Measurements from ENCODE around the gene HOXA3. TPM values are rescaled to one million over a fixed set of nuclear protein-coding genes. Genes with fewer than 3 reads are reported as not detected.

Gene HOXA3
- total and polyA plus RNA-seq, 2 of the 8 experiments (the other 6 are each of a cell fraction or from before 2014, with no cell fraction given), result not detected

- no peak for FAIRE-seq
- Histone ChIP-seq H3K56ac (replicated peaks; ENCODE audit: insufficient read length, low read depth, low read length) (no peak overlapping the region), H2AFZ (ENCODE audit: low read length) (no peak overlapping the region), H3K27ac (ENCODE audit: low read depth, low read length) (no peak overlapping the region), H3K79me2 (ENCODE audit: control insufficient read depth in 1 of 2, insufficient read depth in 2 of 2, low read length in 2 of 2) (no peaks in the 10 kb centered on the region), H3K4ac (replicated peaks; ENCODE audit: insufficient read length, low read depth, low read length) (no peak overlapping the region), H4K8ac (ENCODE audit: extremely low read depth, insufficient read depth, low read length) (peak overlapping the region; percentile 81), H3K23ac (ENCODE audit: insufficient read length) (no peak overlapping the region), H3K9ac (replicated peaks in 1 of 4; ENCODE audit: extremely low read depth in 1 of 4, low read depth in 3 of 4, low read length in 3 of 4) (no peak overlapping the region), H4K5ac (ENCODE audit: insufficient read length, low read depth, low read length) (no peak overlapping the region), H3K79me1 (ENCODE audit: low read depth, low read length) (no peaks in the 10 kb centered on the region), H4K20me1 (replicated peaks in 1 of 2; ENCODE audit: control insufficient read depth in 1 of 2, insufficient read depth in 2 of 2, low read length in 2 of 2) (peaks cover 21 to 27% of the 10 kb centered on the region in 2 experiments), H3K36me3 (ENCODE audit: control insufficient read depth in 2 of 4, insufficient read depth in 4 of 4, low read length in 3 of 4) (peaks cover 0 to 6% (median 0%) of the 10 kb centered on the region in 4 experiments; a peak in 1 of 8 replicates), H3K4me3 (ENCODE audit: extremely low read depth in 1 of 4, insufficient read depth in 2 of 4, low read depth in 3 of 4, low read length in 4 of 4) (peak overlapping the region in 3 of 4 experiments; percentile 16 to 59 (median 21); a peak in 6 of 8 replicates), H3K14ac (ENCODE audit: insufficient read length) (no peak overlapping the region), H2BK12ac (ENCODE audit: low read depth, low read length) (no peak overlapping the region), H3K4me2 (ENCODE audit: insufficient read depth in 1 of 2, low read depth in 2 of 2, low read length in 2 of 2) (peak overlapping the region; percentile 70), H2BK15ac (ENCODE audit: low read length) (no peak overlapping the region), H3K4me1 (replicated peaks in 1 of 4; ENCODE audit: control insufficient read depth in 3 of 4, insufficient read depth in 4 of 4, low read length in 3 of 4) (peaks cover 0 to 6% (median 3%) of the 10 kb centered on the region in 4 experiments; a peak in 4 of 7 replicates), H3K27me3 (replicated peaks in 1 of 4; ENCODE audit: control insufficient read depth in 3 of 4, extremely low read depth in 1 of 4, insufficient read depth in 3 of 4, low read length in 3 of 4) (peaks cover 97 to 100% (median 99%) of the 10 kb centered on the region in 4 experiments), H4K91ac (replicated peaks; ENCODE audit: insufficient read length, low read length) (no peak overlapping the region), H2AK5ac (ENCODE audit: low read depth, low read length) (no peak overlapping the region), H2BK120ac (replicated peaks; ENCODE audit: low read depth, low read length) (no peak overlapping the region), H2BK5ac (ENCODE audit: low read depth, low read length) (no peak overlapping the region), H3K18ac (ENCODE audit: extremely low read depth, low read length) (no peak overlapping the region), H3K23me2 (ENCODE audit: low read depth, low read length) (peaks cover 9% of the 10 kb centered on the region), H3K9me3 (ENCODE audit: insufficient read depth in 2 of 2, low read depth in 1 of 2, low read length in 1 of 2) (peaks cover 0 to 3% of the 10 kb centered on the region in 2 experiments; a peak in 1 of 4 replicates), H2BK20ac (ENCODE audit: low read length) (no peak overlapping the region)
- 8% methylated on average over 29 of the region's 29 CpGs; no CpG with 5 or more reads in 1 of the 2 experiments for WGBS, 2 experiments (ENCODE audit: extremely low coverage in 1 of 2, insufficient coverage in 1 of 2, insufficient read length in 1 of 2, insufficient replicate concordance in 2 of 2, low coverage in 1 of 2, low lambda C conversion rate in 2 of 2, missing lambda C conversion rate in 1 of 2)
- ChIA-PET CTCF (ENCODE audit: partially characterized antibody) (interaction anchor here (1.0 to 12.5 kb wide), 27 partner anchors 9 to 461 kb away, joined by 3 to 123 read pairs (median 10); partner anchors contain the start of genes HOXA1, HOXA3, HOXA4 and HOXA7), POLR2A (ENCODE audit: partially characterized antibody) (no interaction called here)
- TF ChIP-seq SUZ12 (IDR thresholded peaks at IDR 0.05; ENCODE audit: low read length) (peak; percentile 96), TEAD4 (IDR thresholded peaks at IDR 0.05; ENCODE audit: low read depth, low read length) (no peak), POLR2A (IDR thresholded peaks at IDR 0.05; ENCODE audit: control extremely low read depth in 1 of 2, low read depth in 2 of 2, low read length in 2 of 2) (no peak), KDM4A (IDR thresholded peaks at IDR 0.05; ENCODE audit: low read depth, low read length, severe bottlenecking) (peak; percentile 10), RNF2 (IDR thresholded peaks at IDR 0.05; ENCODE audit: borderline replicate concordance, low read depth, low read length, missing control alignments, poor library complexity, severe bottlenecking) (peak; percentile 92), SRF (IDR thresholded peaks at IDR 0.05; ENCODE audit: low read depth, low read length) (no peak), GABPA (IDR thresholded peaks at IDR 0.05; ENCODE audit: borderline replicate concordance, insufficient read depth, low read length) (no peak), SIRT6 (IDR thresholded peaks at IDR 0.05; ENCODE audit: low read length) (no peak), CEBPB (IDR thresholded peaks at IDR 0.05; ENCODE audit: low read depth, low read length) (no peak), CBX8 (IDR thresholded peaks at IDR 0.05; ENCODE audit: borderline replicate concordance, low read depth, low read length) (peak; percentile 95; the same call in 1 of the 2 replicates), CREB1 (IDR thresholded peaks at IDR 0.05) (no peak), EZH2 (IDR thresholded peaks at IDR 0.05; ENCODE audit: low read depth, low read length, severe bottlenecking) (peak; percentile 99)
- DNase-seq (ENCODE audit: low read depth in 1 of 2, low spot score in 2 of 2), result no peak
Observed at GRCh38 chr7:27142580-27143022, 9.8 kb downstream of the HOXA3 start.
